Neutrophil (primary cell): ENCODE measurements around the gene OR6K6.
A peak's percentile ranks its signal among the peaks of the same experiment; 100 is the strongest.

Experiments
- H3K27ac ChIP-seq: fragments of 200-600 bp; sonication (generic); 2 replicates; pipeline ENCODE4 v1.5.1; 2016; ENCODE audit warnings: mild to moderate bottlenecking, moderate library complexity
- H3K27me3 ChIP-seq: fragments of 200-600 bp; sonication (generic); 2 replicates; pipeline ENCODE4 v1.6.0; 2016; ENCODE audit warnings: mild to moderate bottlenecking
- H3K36me3 ChIP-seq: fragments of 200-600 bp; sonication (generic); 2 replicates; pipeline ENCODE4 v1.5.1; 2017
- H3K4me1 ChIP-seq, 2 experiments: fragments of 200-600 bp in 1 of 2; sonication (generic) in 1 of 2; 1 replicate in 1 of 2; 2 replicates in 1 of 2; pipeline versions ENCODE4 v1.5.1 to v1.6.1; 2013 to 2016; ENCODE audit warnings: low read depth in 1 of 2, low read length in 1 of 2, mild to moderate bottlenecking in 1 of 2, moderate library complexity in 1 of 2; ENCODE audit not compliant: control insufficient read depth in 1 of 2, insufficient read depth in 1 of 2
- H3K4me3 ChIP-seq, 2 experiments: fragments of 200-600 bp in 1 of 2; sonication (generic) in 1 of 2; 1 replicate in 1 of 2; 2 replicates in 1 of 2; pipeline ENCODE4 v1.5.1; 2013 to 2016; ENCODE audit warnings: low read depth in 1 of 2, low read length in 1 of 2, mild to moderate bottlenecking in 1 of 2, moderate library complexity in 1 of 2
- H3K9me3 ChIP-seq: fragments of 200-600 bp; sonication (generic); 2 replicates; pipeline ENCODE4 v1.5.1; 2016
- TF ChIP-seq, protein P1 (sequence below): fragments of 200-600 bp; sonication (generic); IDR thresholded peaks from 2 replicates; pipeline ENCODE4 v1.5.1; 2016; ENCODE audit warnings: antibody characterized with exemption

OR6K6 gene

DNA sequence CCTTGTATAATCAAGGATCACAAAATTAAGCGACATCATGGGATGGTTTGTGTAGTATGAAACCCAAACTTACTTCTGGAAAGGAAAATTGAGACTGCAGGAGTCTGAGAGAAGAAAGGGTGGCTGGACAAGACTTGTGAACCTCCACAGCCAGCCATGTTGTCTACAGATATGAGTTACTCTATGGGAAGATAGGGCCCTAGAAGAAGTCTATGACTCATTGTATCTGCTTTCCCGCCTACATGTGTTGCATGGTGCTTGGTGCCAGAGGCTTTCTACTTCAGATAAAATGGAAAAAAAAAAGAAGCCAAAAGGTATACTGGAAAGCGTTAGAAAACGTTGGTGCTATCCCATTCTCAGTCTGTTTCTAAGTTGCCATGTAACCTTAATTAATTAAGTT lies 45.2 kb downstream of the OR6K6 start:
- H3K4me3 ChIP-seq, result peak overlapping the region; percentile 56 to 58
- no peaks in the 10 kb centered on the region for H3K27me3 ChIP-seq
- peak overlapping the region; percentile 98 for H3K27ac ChIP-seq
- TF ChIP-seq, protein P1, sequence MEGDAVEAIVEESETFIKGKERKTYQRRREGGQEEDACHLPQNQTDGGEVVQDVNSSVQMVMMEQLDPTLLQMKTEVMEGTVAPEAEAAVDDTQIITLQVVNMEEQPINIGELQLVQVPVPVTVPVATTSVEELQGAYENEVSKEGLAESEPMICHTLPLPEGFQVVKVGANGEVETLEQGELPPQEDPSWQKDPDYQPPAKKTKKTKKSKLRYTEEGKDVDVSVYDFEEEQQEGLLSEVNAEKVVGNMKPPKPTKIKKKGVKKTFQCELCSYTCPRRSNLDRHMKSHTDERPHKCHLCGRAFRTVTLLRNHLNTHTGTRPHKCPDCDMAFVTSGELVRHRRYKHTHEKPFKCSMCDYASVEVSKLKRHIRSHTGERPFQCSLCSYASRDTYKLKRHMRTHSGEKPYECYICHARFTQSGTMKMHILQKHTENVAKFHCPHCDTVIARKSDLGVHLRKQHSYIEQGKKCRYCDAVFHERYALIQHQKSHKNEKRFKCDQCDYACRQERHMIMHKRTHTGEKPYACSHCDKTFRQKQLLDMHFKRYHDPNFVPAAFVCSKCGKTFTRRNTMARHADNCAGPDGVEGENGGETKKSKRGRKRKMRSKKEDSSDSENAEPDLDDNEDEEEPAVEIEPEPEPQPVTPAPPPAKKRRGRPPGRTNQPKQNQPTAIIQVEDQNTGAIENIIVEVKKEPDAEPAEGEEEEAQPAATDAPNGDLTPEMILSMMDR, result no peak
- H3K9me3 ChIP-seq, result no peaks in the 10 kb centered on the region
- peaks cover 96 to 100% of the 10 kb centered on the region in 2 experiments for H3K4me1 ChIP-seq
- no peaks in the 10 kb centered on the region for H3K36me3 ChIP-seq

DNA sequence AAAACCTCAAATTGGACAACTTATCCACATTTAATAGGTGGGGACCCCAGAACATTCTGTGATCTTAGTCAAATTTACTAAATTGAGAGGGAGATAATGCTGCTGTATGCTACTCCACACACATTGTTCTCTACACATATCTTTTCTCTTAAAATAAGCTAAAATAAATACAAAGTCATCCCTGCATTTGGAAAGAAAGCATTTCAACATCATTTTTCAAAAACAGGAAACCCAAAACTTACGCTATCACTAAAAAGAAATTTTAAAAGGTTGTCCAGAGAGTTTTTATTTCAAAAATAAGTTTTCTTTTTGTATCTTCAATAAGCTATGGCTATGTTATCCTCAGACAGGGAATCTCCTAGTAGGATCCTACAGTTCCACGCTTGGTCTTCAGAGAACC lies 46.0 kb downstream of the OR6K6 start:
- H3K27me3 ChIP-seq, result no peaks in the 10 kb centered on the region
- TF ChIP-seq, protein P1, result no peak
- no peaks in the 10 kb centered on the region for H3K36me3 ChIP-seq
- peaks cover 94 to 100% of the 10 kb centered on the region in 2 experiments for H3K4me1 ChIP-seq
- H3K27ac ChIP-seq, result peak overlapping the region; percentile 98
- H3K4me3 ChIP-seq, result peak overlapping the region; percentile 56 to 58
- no peaks in the 10 kb centered on the region for H3K9me3 ChIP-seq

DNA sequence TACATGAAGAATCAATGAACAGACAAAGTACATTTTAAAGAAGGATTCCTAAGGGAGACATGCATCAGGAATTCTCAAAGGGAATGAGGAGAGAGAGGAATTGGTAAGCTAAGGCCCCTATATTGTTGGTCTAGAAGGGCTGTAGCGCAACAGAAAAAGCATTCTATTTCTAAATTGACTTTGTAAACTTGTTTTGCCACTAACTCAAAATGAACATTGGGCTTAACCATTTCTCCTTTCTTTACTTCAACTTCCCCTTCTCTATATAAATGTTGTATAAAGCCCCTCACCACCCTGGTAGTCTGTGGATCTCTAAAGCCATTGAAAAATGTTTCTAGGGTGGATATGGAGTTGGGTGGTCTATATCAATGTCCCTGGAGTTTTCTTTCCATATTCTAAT lies 46.9 kb downstream of the OR6K6 start:
- Histone ChIP-seq H3K27ac (peak overlapping the region; percentile 98), H3K4me1 (peaks cover 94 to 100% of the 10 kb centered on the region in 2 experiments), H3K27me3 (no peaks in the 10 kb centered on the region), H3K9me3 (no peaks in the 10 kb centered on the region), H3K36me3 (no peaks in the 10 kb centered on the region), H3K4me3 (peak overlapping the region; percentile 56 to 58)
- TF ChIP-seq, protein P1, result no peak

DNA sequence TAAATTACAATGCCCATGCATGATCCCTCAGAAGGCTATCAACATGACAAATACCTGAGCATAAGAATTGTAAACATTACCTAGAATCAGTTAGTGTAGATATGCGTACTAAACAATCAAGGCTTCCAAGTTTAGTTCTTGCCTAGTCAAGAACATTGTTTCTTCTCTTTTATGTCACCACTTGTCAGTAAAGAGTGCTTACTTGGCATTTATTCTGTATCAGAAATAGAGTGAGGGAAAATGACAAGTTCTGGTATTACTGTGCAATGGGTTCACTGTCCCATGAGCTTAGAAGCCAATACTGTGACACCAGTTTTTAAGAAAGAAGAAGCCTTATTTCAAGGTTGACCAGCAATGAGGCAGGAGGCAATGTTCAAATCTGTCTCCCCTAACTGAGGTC lies 49.2 kb downstream of the OR6K6 start:
- TF ChIP-seq, protein P1, result no peak
- Histone ChIP-seq H3K27me3 (no peaks in the 10 kb centered on the region), H3K4me1 (peaks cover 95 to 100% of the 10 kb centered on the region in 2 experiments), H3K9me3 (no peaks in the 10 kb centered on the region), H3K4me3 (peak overlapping the region; percentile 56 to 58), H3K27ac (peak overlapping the region; percentile 98), H3K36me3 (no peaks in the 10 kb centered on the region)
